B cell (primary cell): ENCODE data around the gene ZSCAN9.

Experiments
- EZH2 ChIP-seq: IDR thresholded peaks from 2 replicates; pipeline ENCODE4 v1.6.1; 2012; ENCODE audit warnings: borderline replicate concordance, low read depth, mild to moderate bottlenecking, moderate library complexity, low read length; ENCODE audit not compliant: insufficient read depth, poor library complexity, severe bottlenecking
- TF ChIP-seq, protein P1 (sequence below): fragments of 200-600 bp; IDR thresholded peaks from one replicate; pipeline ENCODE4 v1.8.0; 2022; ENCODE audit warnings: antibody characterized with exemption, mild to moderate bottlenecking

DNA sequence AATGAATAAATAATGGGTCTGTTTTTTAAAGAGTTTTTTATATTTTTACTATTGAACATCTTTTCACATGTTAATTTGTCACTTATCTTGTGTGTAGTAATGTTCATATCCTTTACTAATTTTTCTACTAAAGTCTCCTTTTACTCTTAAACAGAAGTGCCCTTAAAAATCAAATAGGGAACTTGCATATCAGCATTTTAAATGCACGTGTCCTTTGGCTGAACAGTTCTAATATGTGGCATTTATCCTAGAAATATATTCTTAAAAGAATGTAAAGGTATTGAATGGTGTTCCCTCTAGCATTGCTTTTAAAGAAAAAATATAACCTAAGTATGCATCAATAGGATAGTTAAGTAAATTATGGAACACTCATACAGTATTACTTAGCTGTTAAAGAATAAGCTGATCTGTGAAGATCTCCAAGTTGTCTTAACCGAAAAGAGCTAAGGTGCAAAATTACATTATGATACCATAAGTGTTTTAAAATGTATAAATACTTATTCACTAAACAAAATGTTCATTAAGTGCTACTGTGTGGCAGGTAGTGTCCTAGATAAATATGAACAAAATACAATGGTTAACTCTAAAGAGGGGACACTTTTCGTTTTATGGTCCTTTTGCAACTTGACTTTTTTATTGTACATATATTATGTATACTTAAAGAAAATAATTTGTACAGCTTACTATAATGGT is 55.7 kb downstream of the ZSCAN9 start:
- TF ChIP-seq, protein P1, sequence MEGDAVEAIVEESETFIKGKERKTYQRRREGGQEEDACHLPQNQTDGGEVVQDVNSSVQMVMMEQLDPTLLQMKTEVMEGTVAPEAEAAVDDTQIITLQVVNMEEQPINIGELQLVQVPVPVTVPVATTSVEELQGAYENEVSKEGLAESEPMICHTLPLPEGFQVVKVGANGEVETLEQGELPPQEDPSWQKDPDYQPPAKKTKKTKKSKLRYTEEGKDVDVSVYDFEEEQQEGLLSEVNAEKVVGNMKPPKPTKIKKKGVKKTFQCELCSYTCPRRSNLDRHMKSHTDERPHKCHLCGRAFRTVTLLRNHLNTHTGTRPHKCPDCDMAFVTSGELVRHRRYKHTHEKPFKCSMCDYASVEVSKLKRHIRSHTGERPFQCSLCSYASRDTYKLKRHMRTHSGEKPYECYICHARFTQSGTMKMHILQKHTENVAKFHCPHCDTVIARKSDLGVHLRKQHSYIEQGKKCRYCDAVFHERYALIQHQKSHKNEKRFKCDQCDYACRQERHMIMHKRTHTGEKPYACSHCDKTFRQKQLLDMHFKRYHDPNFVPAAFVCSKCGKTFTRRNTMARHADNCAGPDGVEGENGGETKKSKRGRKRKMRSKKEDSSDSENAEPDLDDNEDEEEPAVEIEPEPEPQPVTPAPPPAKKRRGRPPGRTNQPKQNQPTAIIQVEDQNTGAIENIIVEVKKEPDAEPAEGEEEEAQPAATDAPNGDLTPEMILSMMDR = no peak
- TF ChIP-seq EZH2 = no peak
